ENCODE measurements around the gene UGT2B28.
"Not testable (repeated sequence)": the region's sequence is repeated elsewhere in the genome, so short reads cannot be mapped to it uniquely, and the experiment has no call there.

- not testable (repeated sequence) for TF ChIP-seq CTCF (IDR thresholded peaks at IDR 0.05); POLR2A (IDR thresholded peaks at IDR 0.05); EP300 (IDR thresholded peaks at IDR 0.05; ENCODE audit: low read depth)
These were observed 62.8 kb downstream of the UGT2B28 start for GRCh38 chr4:69343114-69343513.
